ENCODE results near the gene SEC24D.
"Not testable (repeated sequence)": the region's sequence is repeated elsewhere in the genome, so short reads cannot be mapped to it uniquely, and the experiment has no call there.

SEC24D gene

GRCh38 chr4:118807659-118808058 is 28.3 kb downstream of the SEC24D start:
- no peaks in the 10 kb centered on the region for H3K9me3 Mint-ChIP-seq
- peaks cover 87% of the 10 kb centered on the region for H3K36me3 Mint-ChIP-seq (ENCODE audit: low read depth)
- no peak for DNase-seq
- no peak overlapping the region for H3K27ac Mint-ChIP-seq
- H3K4me3 Mint-ChIP-seq = no peak overlapping the region
- no peaks in the 10 kb centered on the region for H3K27me3 Mint-ChIP-seq
- H3K4me1 Mint-ChIP-seq (ENCODE audit: low read depth) = no peaks in the 10 kb centered on the region

- no peaks in the 10 kb centered on the region for H3K27me3 Mint-ChIP-seq
- no peaks in the 10 kb centered on the region for H3K4me1 Mint-ChIP-seq (ENCODE audit: low read depth)
- no peaks in the 10 kb centered on the region for H3K9me3 Mint-ChIP-seq
- no peak overlapping the region for H3K4me3 Mint-ChIP-seq
- peaks cover 80% of the 10 kb centered on the region for H3K36me3 Mint-ChIP-seq (ENCODE audit: low read depth)
- no peak overlapping the region for H3K27ac Mint-ChIP-seq
- DNase-seq = no peak
Observed at GRCh38 chr4:118803253-118803652, 32.7 kb downstream of the SEC24D start.

GRCh38 chr4:118801895-118802575 is 33.9 kb downstream of the SEC24D start:
- Mint-ChIP-seq H3K36me3 (ENCODE audit: low read depth) (peaks cover 78% of the 10 kb centered on the region), H3K27ac (no peak overlapping the region), H3K4me3 (no peak overlapping the region), H3K4me1 (ENCODE audit: low read depth) (no peaks in the 10 kb centered on the region), H3K27me3 (no peaks in the 10 kb centered on the region), H3K9me3 (no peaks in the 10 kb centered on the region)
- DNase-seq = no peak

- no peak overlapping the region for H3K27ac Mint-ChIP-seq
- DNase-seq = no peak
- peaks cover 79% of the 10 kb centered on the region for H3K36me3 Mint-ChIP-seq (ENCODE audit: low read depth)
- no peaks in the 10 kb centered on the region for H3K27me3 Mint-ChIP-seq
- H3K4me3 Mint-ChIP-seq = no peak overlapping the region
- H3K4me1 Mint-ChIP-seq (ENCODE audit: low read depth) = no peaks in the 10 kb centered on the region
- no peaks in the 10 kb centered on the region for H3K9me3 Mint-ChIP-seq
Observed at GRCh38 chr4:118799231-118799942, 36.5 kb downstream of the SEC24D start.

- Mint-ChIP-seq H3K27me3 (no peaks in the 10 kb centered on the region), H3K4me3 (no peak overlapping the region), H3K36me3 (ENCODE audit: low read depth) (peaks cover 80% of the 10 kb centered on the region), H3K9me3 (no peaks in the 10 kb centered on the region), H3K4me1 (ENCODE audit: low read depth) (no peaks in the 10 kb centered on the region), H3K27ac (no peak overlapping the region)
- DNase-seq = no peak
Observed at GRCh38 chr4:118798658-118799057, 37.3 kb downstream of the SEC24D start.

GRCh38 chr4:118797558-118798142 is 38.3 kb downstream of the SEC24D start:
- no peak overlapping the region for H3K27ac Mint-ChIP-seq
- H3K9me3 Mint-ChIP-seq = no peaks in the 10 kb centered on the region
- no peaks in the 10 kb centered on the region for H3K4me1 Mint-ChIP-seq (ENCODE audit: low read depth)
- peaks cover 78% of the 10 kb centered on the region for H3K36me3 Mint-ChIP-seq (ENCODE audit: low read depth)
- no peak for DNase-seq
- H3K4me3 Mint-ChIP-seq = no peak overlapping the region
- no peaks in the 10 kb centered on the region for H3K27me3 Mint-ChIP-seq

GRCh38 chr4:118791690-118792446 is 44.1 kb downstream of the SEC24D start:
- not testable (repeated sequence) for H3K4me3 Mint-ChIP-seq; DNase-seq; H3K27ac Mint-ChIP-seq; H3K27me3 Mint-ChIP-seq; H3K4me1 Mint-ChIP-seq (ENCODE audit: low read depth); H3K9me3 Mint-ChIP-seq
- H3K36me3 Mint-ChIP-seq (ENCODE audit: low read depth) = peaks cover 65% of the 10 kb centered on the region

- Mint-ChIP-seq H3K36me3 (ENCODE audit: low read depth) (peaks cover 55% of the 10 kb centered on the region), H3K27me3 (no peaks in the 10 kb centered on the region), H3K4me3 (no peak overlapping the region), H3K4me1 (ENCODE audit: low read depth) (no peaks in the 10 kb centered on the region), H3K9me3 (no peaks in the 10 kb centered on the region), H3K27ac (no peak overlapping the region)
- DNase-seq = no peak
Observed at GRCh38 chr4:118790544-118790943, 45.4 kb downstream of the SEC24D start.

GRCh38 chr4:118788911-118789310 is 47.0 kb downstream of the SEC24D start:
- DNase-seq = no peak
- no peaks in the 10 kb centered on the region for H3K27me3 Mint-ChIP-seq
- H3K27ac Mint-ChIP-seq = no peak overlapping the region
- no peaks in the 10 kb centered on the region for H3K9me3 Mint-ChIP-seq
- no peaks in the 10 kb centered on the region for H3K4me1 Mint-ChIP-seq (ENCODE audit: low read depth)
- peaks cover 48% of the 10 kb centered on the region for H3K36me3 Mint-ChIP-seq (ENCODE audit: low read depth)
- no peak overlapping the region for H3K4me3 Mint-ChIP-seq

GRCh38 chr4:118787844-118788380 is 48.0 kb downstream of the SEC24D start:
- Mint-ChIP-seq H3K4me3 (no peak overlapping the region), H3K36me3 (ENCODE audit: low read depth) (peaks cover 51% of the 10 kb centered on the region), H3K9me3 (no peaks in the 10 kb centered on the region), H3K4me1 (ENCODE audit: low read depth) (no peaks in the 10 kb centered on the region), H3K27ac (no peak overlapping the region), H3K27me3 (no peaks in the 10 kb centered on the region)
- DNase-seq = no peak

- H3K27ac Mint-ChIP-seq = no peak overlapping the region
- no peaks in the 10 kb centered on the region for H3K27me3 Mint-ChIP-seq
- no peak for DNase-seq
- H3K9me3 Mint-ChIP-seq = no peaks in the 10 kb centered on the region
- H3K4me3 Mint-ChIP-seq = no peak overlapping the region
- no peaks in the 10 kb centered on the region for H3K4me1 Mint-ChIP-seq (ENCODE audit: low read depth)
- peaks cover 49% of the 10 kb centered on the region for H3K36me3 Mint-ChIP-seq (ENCODE audit: low read depth)
Observed at GRCh38 chr4:118784776-118785175, 51.1 kb downstream of the SEC24D start.

GRCh38 chr4:118783887-118784286 is 52.0 kb downstream of the SEC24D start:
- Mint-ChIP-seq H3K4me3 (no peak overlapping the region), H3K27me3 (no peaks in the 10 kb centered on the region), H3K4me1 (ENCODE audit: low read depth) (no peaks in the 10 kb centered on the region), H3K36me3 (ENCODE audit: low read depth) (peaks cover 43% of the 10 kb centered on the region), H3K27ac (no peak overlapping the region), H3K9me3 (no peaks in the 10 kb centered on the region)
- DNase-seq = no peak

- not testable (repeated sequence) for DNase-seq; H3K4me3 Mint-ChIP-seq; H3K27me3 Mint-ChIP-seq; H3K9me3 Mint-ChIP-seq; H3K27ac Mint-ChIP-seq; H3K4me1 Mint-ChIP-seq (ENCODE audit: low read depth)
- H3K36me3 Mint-ChIP-seq (ENCODE audit: low read depth) = peaks cover 36% of the 10 kb centered on the region
Observed at GRCh38 chr4:118782886-118783285, 53.0 kb downstream of the SEC24D start.

GRCh38 chr4:118777649-118778048 is 58.3 kb downstream of the SEC24D start:
- not testable (repeated sequence) for DNase-seq; H3K4me1 Mint-ChIP-seq (ENCODE audit: low read depth); H3K9me3 Mint-ChIP-seq; H3K27ac Mint-ChIP-seq; H3K4me3 Mint-ChIP-seq; H3K27me3 Mint-ChIP-seq
- peaks cover 17% of the 10 kb centered on the region for H3K36me3 Mint-ChIP-seq (ENCODE audit: low read depth)
